Spleen (tissue), 11 donors: ENCODE results near the gene WFDC1. TPM values are rescaled to one million over a fixed set of nuclear protein-coding genes. Genes with fewer than 3 reads are reported as not detected.
A peak's percentile ranks its signal among the peaks of the same experiment; 100 is the strongest.

Source experiments
- DNase-seq: peaks from one replicate; pipeline ENCODE4 v3.0.0-alpha.2; 2020
- H3K27ac ChIP-seq, 8 donors: fragments of 200-600 bp; sonication (generic) in 7 of 8; 1 replicate in 4 of 8; 2 replicates in 4 of 8; pipeline versions ENCODE4 v1.5.0 to v1.8.0; 2016 to 2021; ENCODE audit warnings: inconsistent platforms in 4 of 8, mild to moderate bottlenecking in 4 of 8, moderate library complexity in 1 of 8
- H3K27me3 ChIP-seq, 7 donors: fragments of 200-600 bp; sonication (generic) in 6 of 7; replicated peaks in 1 of 7; 1 replicate in 4 of 7; 2 replicates in 3 of 7; pipeline versions ENCODE4 v1.5.0 to v1.8.0; 2016 to 2021; ENCODE audit warnings: inconsistent platforms in 3 of 7, mild to moderate bottlenecking in 1 of 7
- H3K36me3 ChIP-seq, 6 donors: fragments of 200-600 bp; sonication (generic) in 5 of 6; 1 replicate in 4 of 6; 2 replicates in 2 of 6; pipeline versions ENCODE4 v1.5.0 to v1.8.0; 2016 to 2021; ENCODE audit warnings: inconsistent platforms in 2 of 6
- H3K4me1 ChIP-seq, 6 donors: fragments of 200-600 bp; sonication (generic) in 5 of 6; 1 replicate in 3 of 6; 2 replicates in 3 of 6; pipeline versions ENCODE4 v1.5.0 to v1.8.0; 2016 to 2021; ENCODE audit warnings: inconsistent platforms in 3 of 6
- H3K4me3 ChIP-seq, 8 donors: fragments of 200-600 bp; sonication (generic) in 7 of 8; 1 replicate in 4 of 8; 2 replicates in 4 of 8; pipeline versions ENCODE4 v1.5.0 to v1.8.0; 2016 to 2021; ENCODE audit warnings: inconsistent platforms in 4 of 8, mild to moderate bottlenecking in 4 of 8, moderate library complexity in 2 of 8
- H3K9me3 ChIP-seq, 8 donors: fragments of 200-600 bp; sonication (generic) in 7 of 8; 1 replicate in 4 of 8; 2 replicates in 4 of 8; pipeline versions ENCODE4 v1.5.0 to v1.8.0; 2016 to 2021; ENCODE audit warnings: inconsistent platforms in 4 of 8
- CTCF ChIP-seq, 11 experiments: fragments of 200-600 bp in 7 of 11; fragments of 450-650 bp in 4 of 11; sonication (generic) in 4 of 11; IDR thresholded peaks in 8 of 11; conservative IDR thresholded peaks in 3 of 11; 1 replicate in 7 of 11; 2 replicates in 4 of 11; pipeline versions ENCODE4 v1.4.0 to v1.8.0; 2016 to 2021; ENCODE audit warnings: antibody characterized with exemption in 11 of 11, inconsistent platforms in 4 of 11, mild to moderate bottlenecking in 1 of 11
- POLR2A ChIP-seq, 3 donors: fragments of 450-650 bp; IDR thresholded peaks; one replicate each; pipeline ENCODE4 v1.5.1; 2017; ENCODE audit warnings: antibody characterized with exemption in 3 of 3, mild to moderate bottlenecking in 1 of 3
- POLR2AphosphoS5 ChIP-seq, 3 donors: sonication (generic); formaldehyde crosslinking; IDR thresholded peaks; one replicate each; pipeline ENCODE4 v1.5.1; 2017; ENCODE audit warnings: antibody characterized with exemption in 3 of 3
- WGBS, 5 donors: extraction: QIAGEN DNeasy Blood & Tissue Kit in 3 of 5; methylation state at CpG; one replicate each; pipeline versions ENCODE4 v1.1.5 to v1.1.7; 2013 to 2018; 5-methylcytosine and 5-hydroxymethylcytosine counted together
- intact Hi-C: fragments of 100-400 bp; cut with DNase I; formaldehyde crosslinking; loops from one replicate; pipeline ENCODE4 v1.15.0; 2023; ENCODE audit warnings: low total_unique reads
- polyA plus RNA-seq, 3 donors: library from polyadenylated mRNA; stranded (reverse); fragments of 200-250 nt; gene quantifications; one replicate each; pipeline ENCODE4 v1.2.1, GENCODE V29; 2013
- total RNA-seq, 7 donors: library from RNA; depleted of rRNA in 3 of 7; stranded (reverse); fragments of >200 nt in 3 of 7; fragmentation: NEBNext Ultra II Directional in 4 of 7; extraction: Animal tissue kit (Norgen Biotek cat#: 25700) in 4 of 7; gene quantifications; one replicate each; pipeline versions ENCODE4 v1.1.0 to v1.2.1, GENCODE V29; 2016 to 2021
- donor health status: healthy with polysubstance abuse.
- donor health status: DM: no; HTN: no; CAD: no; lungs with moderate emphysema.
- donor health status: DM: no; HTN: no; CAD: no.
- donor health status: Bipolar disorder and iron deficiency.
- donor health status: healthy.
- donor health status: DM: no; HTN: no; CAD: no.
- donor health status: DM: yes; HTN: yes; CAD: no.

WFDC1 gene
- total and polyA plus RNA-seq, 10 donors: 1.6 to 6.6 (median 2.2) TPM

GRCh38 chr16:84272740-84273320 lies 21.8 kb upstream of the WFDC1 start:
- Histone ChIP-seq H3K4me1 (peaks cover 0 to 4% (median 0%) of the 10 kb centered on the region in 6 donors), H3K4me3 (no peak overlapping the region), H3K27ac (no peak overlapping the region), H3K9me3 (no peaks in the 10 kb centered on the region), H3K36me3 (no peaks in the 10 kb centered on the region), H3K27me3 (peaks cover 0 to 61% (median 0%) of the 10 kb centered on the region in 7 donors)
- DNase-seq: no peak
- TF ChIP-seq POLR2AphosphoS5 (IDR thresholded peaks at IDR 0.05): no peak
- no peak for TF ChIP-seq POLR2A (IDR thresholded peaks at IDR 0.05)
- TF ChIP-seq CTCF (IDR thresholded peaks at IDR 0.05 in 8 of 11, conservative IDR thresholded peaks at IDR 0.05 in 3 of 11): no peak
- intact Hi-C loops: no loop called here
- 0 to 77% (median 59%) methylated on average over 1 of the region's 1 CpG for whole genome bisulfite sequencing, 5 donors

- peaks cover 0 to 4% (median 0%) of the 10 kb centered on the region in 6 donors for H3K4me1 ChIP-seq
- no peak for DNase-seq
- 80 to 95% (median 89%) methylated on average over 8 to 9 of the region's 9 CpGs for WGBS, 5 donors
- H3K27me3 ChIP-seq: peaks cover 0 to 47% (median 0%) of the 10 kb centered on the region in 7 donors
- H3K27ac ChIP-seq: no peak overlapping the region
- intact Hi-C loops: no loop called here
- no peak overlapping the region for H3K4me3 ChIP-seq
- TF ChIP-seq POLR2A (IDR thresholded peaks at IDR 0.05) (no peak), POLR2AphosphoS5 (IDR thresholded peaks at IDR 0.05) (no peak), CTCF (IDR thresholded peaks at IDR 0.05 in 8 of 11, conservative IDR thresholded peaks at IDR 0.05 in 3 of 11) (no peak)
- H3K9me3 ChIP-seq: no peaks in the 10 kb centered on the region
- H3K36me3 ChIP-seq: no peaks in the 10 kb centered on the region
Measured at GRCh38 chr16:84274515-84274914, 20.2 kb upstream of the WFDC1 start.

DNA sequence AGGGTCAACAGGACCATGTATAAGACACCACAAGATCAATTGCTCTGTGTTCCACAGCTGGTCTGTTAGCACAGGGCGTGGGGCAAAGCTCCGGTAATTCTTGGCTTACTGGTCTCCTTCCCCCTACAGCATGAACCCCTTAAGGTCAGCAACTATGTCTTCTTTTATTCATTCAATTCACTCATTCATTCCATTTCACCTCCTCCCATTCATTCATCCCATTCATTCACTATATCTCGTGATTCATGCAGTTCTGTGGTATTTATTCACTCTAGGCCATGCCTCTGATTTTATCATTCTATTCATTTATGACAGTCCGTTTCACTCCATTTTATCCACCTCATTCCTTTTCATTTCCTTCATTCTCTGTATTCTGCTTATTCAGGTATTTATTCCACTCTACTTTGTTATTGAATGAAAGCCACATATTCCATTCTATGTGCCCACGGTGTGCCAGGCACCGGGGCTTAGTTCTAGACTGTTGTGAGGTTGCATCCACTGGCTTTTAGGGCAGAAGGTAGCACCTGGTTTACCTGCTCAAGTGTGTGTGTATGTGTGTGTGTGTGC lies 19.0 kb upstream of the WFDC1 start:
- TF ChIP-seq POLR2AphosphoS5 (IDR thresholded peaks at IDR 0.05) (no peak), POLR2A (IDR thresholded peaks at IDR 0.05) (no peak), CTCF (IDR thresholded peaks at IDR 0.05 in 8 of 11, conservative IDR thresholded peaks at IDR 0.05 in 3 of 11) (no peak)
- 83 to 89% (median 84%) methylated on average over 6 of the region's 6 CpGs for WGBS, 5 donors
- Histone ChIP-seq H3K36me3 (no peaks in the 10 kb centered on the region), H3K27ac (no peak overlapping the region), H3K27me3 (peaks cover 0 to 54% (median 0%) of the 10 kb centered on the region in 7 donors), H3K4me3 (no peak overlapping the region), H3K9me3 (no peaks in the 10 kb centered on the region), H3K4me1 (peaks cover 0 to 4% (median 0%) of the 10 kb centered on the region in 6 donors)
- no peak for DNase-seq
- intact Hi-C loops: loop anchor here (5.0 kb wide), 1 partner anchor 212 kb away; no protein-coding TSS in a partner anchor

DNA sequence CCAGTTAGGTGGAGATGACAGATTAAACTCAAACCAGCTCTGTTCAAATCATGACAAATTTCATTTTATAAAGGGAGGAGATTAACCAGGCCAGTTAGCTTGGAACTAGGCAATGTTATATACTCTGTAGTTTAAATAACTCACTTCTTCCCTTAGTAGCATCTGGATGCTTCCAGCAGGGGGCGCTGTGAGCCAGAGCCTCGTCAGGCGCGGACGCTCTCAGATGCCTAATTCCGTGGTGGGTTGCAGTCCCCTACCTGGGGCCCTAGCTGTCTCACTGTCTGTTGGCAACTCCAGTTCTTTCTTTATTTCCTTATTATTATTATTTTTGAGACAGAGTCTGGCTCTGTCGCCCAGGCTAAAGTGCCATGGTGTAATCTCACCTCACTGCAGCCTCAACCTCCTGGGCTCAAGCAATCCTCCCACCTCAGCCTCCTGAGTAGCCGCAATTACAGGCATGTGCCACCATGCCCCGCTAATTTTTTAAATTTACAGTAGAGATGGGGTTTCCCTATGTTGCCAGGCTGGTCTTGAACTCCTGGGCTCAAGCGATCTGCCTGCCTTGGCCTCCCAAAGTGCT lies 17.3 kb upstream of the WFDC1 start:
- intact Hi-C loops: loop anchor here (5.0 kb wide), 1 partner anchor 210 kb away; no protein-coding TSS in a partner anchor
- Histone ChIP-seq H3K4me1 (peaks cover 0 to 4% (median 0%) of the 10 kb centered on the region in 6 donors), H3K9me3 (no peaks in the 10 kb centered on the region), H3K36me3 (no peaks in the 10 kb centered on the region), H3K27ac (no peak overlapping the region), H3K4me3 (no peak overlapping the region), H3K27me3 (peaks cover 0 to 58% (median 0%) of the 10 kb centered on the region in 7 donors)
- WGBS, 5 donors: 30 to 36% (median 33%) methylated on average over 10 of the region's 10 CpGs
- TF ChIP-seq POLR2A (IDR thresholded peaks at IDR 0.05): no peak
- peak; percentile 31 to 86 (median 76) for TF ChIP-seq CTCF (IDR thresholded peaks at IDR 0.05 in 8 of 11, conservative IDR thresholded peaks at IDR 0.05 in 3 of 11)
- peak; percentile 92 for DNase-seq
